ENCODE data around the gene TMEM92. TPM values are rescaled to one million over a fixed set of nuclear protein-coding genes. Genes with fewer than 3 reads are reported as not detected.

TMEM92 gene
- under 1 TPM in 1 of 4 donors, not detected in 3; 0.16 TPM for total RNA-seq

DNA sequence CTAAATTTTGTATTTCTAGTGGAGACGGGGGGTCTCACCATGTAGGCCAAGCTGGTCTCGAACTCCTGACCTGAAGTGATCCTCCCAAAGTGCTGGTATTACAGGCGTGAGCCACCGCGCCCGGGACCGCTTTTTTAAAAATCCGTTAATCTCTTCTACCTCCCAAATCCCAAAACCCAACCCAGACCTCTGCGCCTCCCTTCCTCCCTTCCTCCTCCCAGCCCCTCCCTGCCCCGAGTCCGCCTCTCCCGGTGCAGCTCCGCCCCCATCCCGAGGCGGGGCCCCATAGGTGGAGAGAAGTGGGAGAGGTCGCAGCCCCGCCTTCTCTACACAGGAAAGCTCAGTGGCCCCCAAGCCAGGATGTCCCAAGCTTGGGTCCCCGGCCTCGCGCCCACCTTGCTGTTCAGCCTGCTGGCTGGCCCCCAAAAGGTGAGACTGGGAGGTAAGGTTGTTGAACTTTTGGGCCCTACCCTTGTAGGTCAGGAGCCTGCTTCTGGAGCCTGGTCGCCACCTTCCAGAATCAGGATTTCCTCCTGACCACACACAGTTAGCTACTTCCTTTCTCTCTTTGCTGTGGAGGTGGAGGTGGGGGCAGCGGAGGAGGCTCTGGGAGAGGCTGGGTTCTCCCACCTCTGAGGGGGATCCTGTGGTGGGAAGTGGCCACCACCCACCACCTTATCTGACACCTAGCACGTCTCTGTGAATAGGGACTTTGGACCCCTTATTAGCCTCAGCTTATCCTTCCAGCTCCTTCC is at the start of gene TMEM92:
TSS of gene TMEM92 (plus strand) at position 325 of the 755 bp plus-strand sequence. CDS start at position 361, 36 bp downstream.
- H3K9me3 ChIP-seq, result no peaks in the 10 kb centered on the region
- 43% methylated on average over 6 of the region's 23 CpGs; no CpG with 5 or more reads in 1 of the 2 donors for WGBS, 2 donors (ENCODE audit: low coverage in 1 of 2)
- H3K4me1 ChIP-seq, result peaks cover 0 to 45% (median 8%) of the 10 kb centered on the region in 3 donors
- peaks cover 21% of the 10 kb centered on the region for H3K27me3 ChIP-seq
- peak within 1 kb of the TSS in 1 of 2 donors; percentile 62 for H3K4me3 ChIP-seq
- TF ChIP-seq EP300 (IDR thresholded peaks at IDR 0.05) (no peak), POLR2A (IDR thresholded peaks at IDR 0.05) (no peak), POLR2AphosphoS5 (IDR thresholded peaks at IDR 0.05) (no peak), CTCF (IDR thresholded peaks at IDR 0.05) (no peak)
- ATAC-seq, result no peak
- peak within 1 kb of the TSS in 3 of 4 donors; percentile 82 to 86 (median 86) for H3K27ac ChIP-seq
- H3K36me3 ChIP-seq, result no peaks in the 10 kb centered on the region

GRCh38 chr17:50225701-50226240 is 48.5 kb upstream of the TMEM92 start:
- no peak for ATAC-seq
- TF ChIP-seq POLR2A (IDR thresholded peaks at IDR 0.05), result no peak
- no peak for TF ChIP-seq EP300 (IDR thresholded peaks at IDR 0.05)
- no peak for TF ChIP-seq CTCF (IDR thresholded peaks at IDR 0.05)
- TF ChIP-seq POLR2AphosphoS5 (IDR thresholded peaks at IDR 0.05), result no peak
- 73 to 82% methylated on average over 1 to 2 of the region's 3 CpGs for WGBS, 2 donors (ENCODE audit: low coverage in 1 of 2)
- Histone ChIP-seq H3K4me3 (no peak overlapping the region), H3K9me3 (no peaks in the 10 kb centered on the region), H3K4me1 (peaks cover 0 to 24% (median 20%) of the 10 kb centered on the region in 3 donors), H3K27me3 (no peaks in the 10 kb centered on the region), H3K27ac (no peak overlapping the region), H3K36me3 (no peaks in the 10 kb centered on the region)

DNA sequence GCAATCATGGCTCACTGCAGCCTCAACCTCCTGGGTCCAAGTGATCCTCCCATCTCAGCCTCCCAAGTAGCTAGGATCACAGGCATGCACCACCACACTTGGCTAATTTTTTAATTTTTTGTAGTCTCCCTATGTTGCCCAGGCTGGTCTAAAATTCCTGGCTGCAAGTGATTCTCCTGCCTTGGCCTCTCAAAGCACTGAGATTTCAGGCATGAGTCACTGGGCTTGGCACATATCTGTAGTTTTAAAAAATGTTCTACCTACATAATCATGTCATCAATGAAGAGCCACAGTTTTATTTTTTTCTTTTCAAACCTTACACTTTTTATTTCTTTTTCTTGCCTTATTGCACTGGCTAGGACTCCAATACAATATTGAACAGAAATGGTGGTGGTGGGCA is 39.7 kb upstream of the TMEM92 start:
- no peak for TF ChIP-seq POLR2A (IDR thresholded peaks at IDR 0.05)
- no peak for TF ChIP-seq EP300 (IDR thresholded peaks at IDR 0.05)
- no peak for TF ChIP-seq CTCF (IDR thresholded peaks at IDR 0.05)
- TF ChIP-seq POLR2AphosphoS5 (IDR thresholded peaks at IDR 0.05), result no peak
- Histone ChIP-seq H3K9me3 (peaks cover 0 to 5% (median 0%) of the 10 kb centered on the region in 3 donors), H3K4me1 (peaks cover 0 to 2% (median 0%) of the 10 kb centered on the region in 3 donors), H3K36me3 (no peaks in the 10 kb centered on the region), H3K4me3 (no peak overlapping the region), H3K27me3 (no peaks in the 10 kb centered on the region), H3K27ac (no peak overlapping the region)
- no peak for ATAC-seq

DNA sequence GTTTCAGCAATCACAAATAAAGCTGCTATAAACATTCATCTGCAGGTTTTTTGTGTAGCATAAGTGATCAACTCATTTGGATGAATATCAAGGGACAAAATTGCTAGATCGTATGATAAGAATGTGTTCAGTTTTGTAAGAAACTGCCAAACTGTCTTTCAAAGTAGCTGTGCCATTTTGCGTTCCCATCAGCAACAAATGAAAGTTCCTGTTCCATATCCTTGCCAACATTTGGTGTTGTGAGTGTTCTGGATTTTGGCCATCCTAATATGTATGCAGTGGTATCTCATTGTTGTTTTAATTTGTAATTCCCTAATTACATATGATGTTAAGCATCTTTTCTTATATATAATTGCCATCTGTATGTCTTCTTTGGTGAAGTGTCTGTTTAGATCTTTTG is 36.4 kb upstream of the TMEM92 start:
- ATAC-seq, result no peak
- TF ChIP-seq EP300 (IDR thresholded peaks at IDR 0.05), result no peak
- TF ChIP-seq CTCF (IDR thresholded peaks at IDR 0.05), result no peak
- TF ChIP-seq POLR2AphosphoS5 (IDR thresholded peaks at IDR 0.05), result no peak
- no peak for TF ChIP-seq POLR2A (IDR thresholded peaks at IDR 0.05)
- H3K4me1 ChIP-seq, result peaks cover 0 to 20% (median 6%) of the 10 kb centered on the region in 3 donors
- H3K27me3 ChIP-seq, result no peaks in the 10 kb centered on the region
- no peaks in the 10 kb centered on the region for H3K36me3 ChIP-seq
- H3K27ac ChIP-seq, result no peak overlapping the region
- H3K4me3 ChIP-seq, result no peak overlapping the region
- H3K9me3 ChIP-seq, result peaks cover 0 to 5% (median 0%) of the 10 kb centered on the region in 3 donors
- 50 to 54% methylated on average over 2 of the region's 2 CpGs for WGBS, 2 donors (ENCODE audit: low coverage in 1 of 2)
